ENCODE results near the gene COX8A. TPM values are rescaled to one million over a fixed set of nuclear protein-coding genes. Genes with fewer than 3 reads are reported as not detected.

The COX8A gene
- total and polyA plus RNA-seq, 10 of the 15 experiments (the other 5 are each of a cell fraction or from before 2014, with no cell fraction given): 243 to 1,476 (median 522) TPM

GRCh38 chr11:64007629-64008282 is 33.3 kb downstream of the COX8A start (continued):
- TF ChIP-seq ZBTB11 (CRISPR knock-in tag; IDR thresholded peaks at IDR 0.05): no peak
- TF ChIP-seq PAX8 (IDR thresholded peaks at IDR 0.05): no peak
- TF ChIP-seq RELB (IDR thresholded peaks at IDR 0.05; ENCODE audit: low read depth): no peak
- TF ChIP-seq JUND (IDR thresholded peaks at IDR 0.05; ENCODE audit: low read depth, low read length): no peak
- no peak for TF ChIP-seq STAT3 (IDR thresholded peaks at IDR 0.05; ENCODE audit: low read depth, low read length)

- WGBS (ENCODE audit: insufficient coverage, insufficient replicate concordance, low lambda C conversion rate, missing lambda C conversion rate): 68% methylated on average over 26 of the region's 26 CpGs
- Histone ChIP-seq H3K27ac (ENCODE audit: control insufficient read depth, insufficient read depth) (no peak overlapping the region), H3K9me3 (replicated peaks; ENCODE audit: control insufficient read depth, insufficient read depth, low read length) (peaks cover 3% of the 10 kb centered on the region; the same call in 2 of the 3 replicates), H3K4me1 (ENCODE audit: control insufficient read depth, insufficient read depth, low read length) (no peaks in the 10 kb centered on the region), H3K27me3 (replicated peaks in 1 of 2; ENCODE audit: control insufficient read depth in 2 of 2, insufficient read depth in 2 of 2, low read length in 1 of 2) (no peaks in the 10 kb centered on the region; a peak in 3 of 4 replicates), H4K20me1 (ENCODE audit: control insufficient read depth, insufficient read depth) (no peaks in the 10 kb centered on the region), H2AFZ (ENCODE audit: control insufficient read depth, low read depth, low read length) (no peak overlapping the region), H3K79me2 (ENCODE audit: control insufficient read depth, insufficient read depth, low read length) (no peaks in the 10 kb centered on the region), H3K4me3 (no peak overlapping the region), H3K4me2 (ENCODE audit: control insufficient read depth, insufficient read depth) (no peak overlapping the region), H3K36me3 (ENCODE audit: control insufficient read depth in 2 of 2, insufficient read depth in 2 of 2, low read length in 1 of 2) (no peaks in the 10 kb centered on the region), H3K9ac (ENCODE audit: control insufficient read depth, insufficient read depth, low read length) (no peak overlapping the region)
- ChIA-PET RAD21 (ENCODE audit: unreplicated experiment) (no interaction called here), CTCF (no interaction called here), POLR2A (no interaction called here), SMC1A (ENCODE audit: uncharacterized antibody, unreplicated experiment) (no interaction called here)
- intact Hi-C loops (cut with micrococcal nuclease; ENCODE audit: unreplicated experiment) (no loop called here), in situ Hi-C loops (cut with MboI) (no loop called here)
- no peak for FAIRE-seq
- no peak for ATAC-seq
- DNase-seq (ENCODE audit: low read depth, low spot score): no peak
- BruUV-seq (replicated peaks): no TSS peak
- TF ChIP-seq MEF2B (IDR thresholded peaks at IDR 0.05; ENCODE audit: partially characterized antibody, poor library complexity, severe bottlenecking): no peak
- no peak for TF ChIP-seq ZNF274 (IDR thresholded peaks at IDR 0.05; ENCODE audit: insufficient read depth, insufficient read length)
- no peak for TF ChIP-seq ZBTB33 (IDR thresholded peaks at IDR 0.05)
- TF ChIP-seq EGR1 (IDR thresholded peaks at IDR 0.05; ENCODE audit: borderline replicate concordance in 1 of 2, low read depth in 2 of 2, low read length in 2 of 2): no peak
- no peak for TF ChIP-seq RELB (IDR thresholded peaks at IDR 0.05; ENCODE audit: low read depth)
- no peak for TF ChIP-seq CREM (IDR thresholded peaks at IDR 0.05; ENCODE audit: low read depth)
- TF ChIP-seq SMAD1 (IDR thresholded peaks at IDR 0.05; ENCODE audit: low read depth, partially characterized antibody): no peak
- no peak for TF ChIP-seq MEF2A (IDR thresholded peaks at IDR 0.05; ENCODE audit: insufficient read depth, low read depth, low read length)
- TF ChIP-seq YBX1 (IDR thresholded peaks at IDR 0.05): no peak
Observed at GRCh38 chr11:64008283-64008913, 34.0 kb downstream of the COX8A start.
